HepG2 (cell line): ENCODE measurements around the gene FRMD4A. TPM values are rescaled to one million over a fixed set of nuclear protein-coding genes. Genes with fewer than 3 reads are reported as not detected.

Source experiments
- ATAC-seq: fragments of 200-7000 bp; cut with Tn5 transposase; 3 replicates; pipeline ENCODE4 v1.9.1; 2020; ENCODE audit warnings: mild to moderate bottlenecking, moderate library complexity
- BruUV-seq: library from RNA; stranded (reverse); fragments of 400-500 nt; replicated peaks from 2 replicates; lab custom pipeline; 2021; lab: Mats Ljungman, UMichigan
- CTCF ChIA-PET: fragments of 300-600 bp; formaldehyde crosslinking; extraction: SDS; loops from one replicate; lab custom pipeline; 2021; ENCODE audit warnings: low total read pairs, inconsistent platforms, low intra/inter-chr PET ratio; lab: Yijun Ruan, JAX
- POLR2A ChIA-PET: fragments of 350-600 bp; sonication (Branson Sonifier 250); formaldehyde crosslinking; loops from one replicate; lab custom pipeline; 2020; ENCODE audit warnings: antibody characterized with exemption, inconsistent platforms; lab: Yijun Ruan, JAX
- DNase-seq: peaks from one replicate; pipeline ENCODE4 v3.0.0-alpha.2; 2015; ENCODE audit warnings: low spot score
- FAIRE-seq: peaks from 3 replicates; lab custom pipeline; 2011; peaks lifted over from hg19 to GRCh38; lab: Jason Lieb, UNC
- H2AFZ ChIP-seq: one replicate; pipeline ENCODE4 v1.6.1; 2011; ENCODE audit warnings: low read length, inconsistent platforms
- H3K27ac ChIP-seq: fragments of 300-600 bp; 3 replicates; pipeline ENCODE4 v1.8.0; 2011; ENCODE audit warnings: mixed run types, mild to moderate bottlenecking, mixed read lengths, low read length, inconsistent platforms; ENCODE audit not compliant: insufficient read depth; ENCODE audit errors: extremely low read length
- H3K27me3 ChIP-seq, 2 experiments: fragments of 200-600 bp in 1 of 2; 2 replicates in 1 of 2; 3 replicates in 1 of 2; pipeline versions ENCODE4 v1.6.0 to v1.8.0; 2011; ENCODE audit warnings: low read length in 2 of 2, mild to moderate bottlenecking in 2 of 2, moderate library complexity in 2 of 2, inconsistent platforms in 1 of 2; ENCODE audit not compliant: insufficient read depth in 2 of 2, control insufficient read depth in 1 of 2
- H3K36me3 ChIP-seq, 2 experiments: fragments of 200-600 bp in 1 of 2; replicated peaks in 1 of 2; 2 replicates in 1 of 2; 3 replicates in 1 of 2; pipeline versions ENCODE4 v1.5.1 to v1.8.0; 2011; ENCODE audit warnings: low read length in 2 of 2, inconsistent platforms in 1 of 2; ENCODE audit not compliant: insufficient read depth in 2 of 2, control insufficient read depth in 1 of 2
- H3K4me1 ChIP-seq: 2 replicates; pipeline ENCODE4 v1.5.1; 2012; ENCODE audit warnings: low read length, inconsistent platforms; ENCODE audit not compliant: insufficient read depth
- H3K4me2 ChIP-seq: 2 replicates; pipeline ENCODE4 v1.6.0; 2011; ENCODE audit warnings: low read depth, low read length, inconsistent platforms
- H3K4me3 ChIP-seq, 3 experiments: fragments of 200-600 bp in 1 of 3; sonication (generic), shearing (Covaris generic) in 1 of 3; replicated peaks in 1 of 3; 2 replicates each; pipeline ENCODE4 v1.5.1; 2011 to 2016; ENCODE audit warnings: low read length in 3 of 3, inconsistent platforms in 2 of 3, low read depth in 2 of 3, mild to moderate bottlenecking in 2 of 3, control low read depth in 1 of 3, mixed read lengths in 1 of 3; ENCODE audit not compliant: insufficient read depth in 1 of 3
- H3K79me2 ChIP-seq: one replicate; pipeline ENCODE4 v1.6.1; 2011; ENCODE audit warnings: low read length, inconsistent platforms; ENCODE audit not compliant: insufficient read depth
- H3K9ac ChIP-seq: 2 replicates; pipeline ENCODE4 v1.6.0; 2011; ENCODE audit warnings: mild to moderate bottlenecking, low read depth, low read length, inconsistent platforms; ENCODE audit not compliant: insufficient read depth
- H3K9me3 ChIP-seq: 2 replicates; pipeline ENCODE4 v1.5.1; 2012; ENCODE audit warnings: mild to moderate bottlenecking, low read length
- H4K20me1 ChIP-seq: 2 replicates; pipeline ENCODE4 v1.6.0; 2011; ENCODE audit warnings: inconsistent platforms, mild to moderate bottlenecking, low read length, moderate library complexity; ENCODE audit not compliant: insufficient read depth
- ARHGAP35 ChIP-seq: sonication (generic); formaldehyde crosslinking; IDR thresholded peaks from 2 replicates; pipeline ENCODE4 v1.9.0; 2022; ENCODE audit warnings: mild to moderate bottlenecking, inconsistent platforms, moderate library complexity, missing genetic modification reagents, borderline replicate concordance
- DBP ChIP-seq: sonication (generic); formaldehyde crosslinking; IDR thresholded peaks from 2 replicates; pipeline ENCODE4 v1.4.0; 2020; ENCODE audit warnings: missing genetic modification reagents; ENCODE audit errors: not compliant biosample characterization
- FUBP1 ChIP-seq: sonication (generic); formaldehyde crosslinking; IDR thresholded peaks from 2 replicates; pipeline ENCODE4 v1.5.1; 2020; ENCODE audit warnings: missing genetic modification reagents, mild to moderate bottlenecking, borderline replicate concordance
- KMT2B ChIP-seq: IDR thresholded peaks from 2 replicates; pipeline ENCODE4 v1.6.1; 2016; ENCODE audit warnings: missing genetic modification reagents, missing compliant biosample characterization
- POLR2AphosphoS5 ChIP-seq: IDR thresholded peaks from 2 replicates; pipeline ENCODE4 v1.6.1; 2012; ENCODE audit warnings: low read depth, low read length
- TBL1XR1 ChIP-seq: fragments of 150-350 bp; IDR thresholded peaks from 2 replicates; pipeline ENCODE4 v1.6.1; 2014; ENCODE audit warnings: borderline replicate concordance, low read length; ENCODE audit not compliant: partially characterized antibody
- ZNF10 ChIP-seq: sonication (generic); formaldehyde crosslinking; IDR thresholded peaks from 2 replicates; pipeline ENCODE4 v1.4.0; 2020; ENCODE audit warnings: mild to moderate bottlenecking, low read depth, missing genetic modification reagents, borderline replicate concordance
- ZNF282 ChIP-seq: fragments of 450-650 bp; IDR thresholded peaks from 2 replicates; pipeline ENCODE4 v1.6.1; 2018; ENCODE audit not compliant: partially characterized antibody
- ZNF343 ChIP-seq: sonication (generic); formaldehyde crosslinking; IDR thresholded peaks from 2 replicates; pipeline ENCODE4 v1.4.0; 2020; ENCODE audit warnings: mild to moderate bottlenecking, missing genetic modification reagents
- ZNF468 ChIP-seq: sonication (generic); formaldehyde crosslinking; IDR thresholded peaks from 2 replicates; pipeline ENCODE4 v1.8.0; 2022; ENCODE audit warnings: mild to moderate bottlenecking, moderate library complexity, missing genetic modification reagents
- ZNF552 ChIP-seq: sonication (generic); formaldehyde crosslinking; IDR thresholded peaks from 2 replicates; pipeline ENCODE4 v1.9.0; 2022; ENCODE audit warnings: missing genetic modification reagents, mild to moderate bottlenecking, borderline replicate concordance
- ZNF749 ChIP-seq: sonication (generic); formaldehyde crosslinking; IDR thresholded peaks from 2 replicates; pipeline ENCODE4 v1.8.0; 2022; ENCODE audit warnings: mild to moderate bottlenecking, missing genetic modification reagents, moderate library complexity, borderline replicate concordance
- ZNF850 ChIP-seq: sonication (generic); formaldehyde crosslinking; conservative IDR thresholded peaks from 2 replicates; pipeline ENCODE4 v1.9.0; 2021; ENCODE audit warnings: mild to moderate bottlenecking, missing genetic modification reagents
- WGBS: methylation state at CpG from one replicate; pipeline ENCODE4 v1.1.6; 2017; ENCODE audit warnings: low lambda C conversion rate; 5-methylcytosine and 5-hydroxymethylcytosine counted together
- in situ Hi-C: cut with HindIII; loops from 2 replicates; pipeline ENCODE4 v1.10.0; 2017; ENCODE audit warnings: low pct_unique_long_range_greater_than_20kb; ENCODE audit not compliant: extremely low pct_ligation_motif_present
- intact Hi-C: fragments of 100-400 bp; cut with micrococcal nuclease; formaldehyde crosslinking; loops from one replicate; pipeline ENCODE4 v1.10.0; 2022; ENCODE audit not compliant: unreplicated experiment
- polyA plus RNA-seq, 8 experiments: library from polyadenylated mRNA; depleted of rRNA in 3 of 8; stranded (reverse) in 7 of 8; unstranded in 1 of 8; fragments of >200 nt; fragmentation: Illumina TruSeq in 4 of 8; extraction: Trizol in 4 of 8; gene quantifications; 2 replicates each; pipeline versions ENCODE4 v1.2.1 to v1.2.3, GENCODE V29; 2011 to 2016; ENCODE audit warnings: low read depth in 4 of 8, missing spikeins in 1 of 8, mixed read lengths in 1 of 8; ENCODE audit not compliant: insufficient read depth in 1 of 8
- total RNA-seq, 5 experiments: library from RNA; depleted of rRNA; stranded (reverse); fragments of >200 nt; fragmentation: Illumina TruSeq; extraction: Trizol; gene quantifications; 2 replicates each; pipeline ENCODE4 v1.2.3, GENCODE V29; 2016; ENCODE audit warnings: low read depth in 1 of 5

FRMD4A gene
- total and polyA plus RNA-seq, 2 of the 13 experiments (the other 11 are each of a cell fraction or from before 2014, with no cell fraction given), result 0.09 to 0.26 TPM

GRCh38 chr10:14066106-14066505 lies 264.6 kb downstream of the FRMD4A start:
- no peak overlapping the region for H2AFZ ChIP-seq
- H3K4me2 ChIP-seq, result no peak overlapping the region
- FAIRE-seq (no peak), DNase-seq (no peak), ATAC-seq (no peak)
- no peak overlapping the region for H3K4me3 ChIP-seq
- ChIA-PET CTCF (no interaction called here), POLR2A (no interaction called here)
- TF ChIP-seq FUBP1 (CRISPR knock-in tag) (no peak), ZNF749 (no peak), KMT2B (CRISPR knock-in tag) (no peak)
- intact Hi-C loops, result no loop called here
- H3K36me3 ChIP-seq, result no peaks in the 10 kb centered on the region
- WGBS, result 25% methylated on average over 2 of the region's 2 CpGs
- BruUV-seq, result no TSS peak
- no peaks in the 10 kb centered on the region for H3K79me2 ChIP-seq
- H3K27ac ChIP-seq, result no peak overlapping the region
- no peaks in the 10 kb centered on the region for H3K9me3 ChIP-seq
- no peak overlapping the region for H3K9ac ChIP-seq
- no peaks in the 10 kb centered on the region for H3K4me1 ChIP-seq
- peaks cover 0 to 19% of the 10 kb centered on the region in 2 experiments; a peak in 3 of 5 replicates for H3K27me3 ChIP-seq
- no peaks in the 10 kb centered on the region for H4K20me1 ChIP-seq
- in situ Hi-C loops, result no loop called here

- FAIRE-seq, result no peak
- Histone ChIP-seq H3K9me3 (no peaks in the 10 kb centered on the region), H3K4me2 (no peak overlapping the region), H3K4me3 (no peak overlapping the region), H3K79me2 (no peaks in the 10 kb centered on the region), H3K27me3 (peaks cover 0 to 19% of the 10 kb centered on the region in 2 experiments; a peak in 3 of 5 replicates), H3K4me1 (no peaks in the 10 kb centered on the region), H3K9ac (no peak overlapping the region), H2AFZ (no peak overlapping the region), H3K36me3 (no peaks in the 10 kb centered on the region), H4K20me1 (no peaks in the 10 kb centered on the region), H3K27ac (no peak overlapping the region)
- intact Hi-C loops, result no loop called here
- in situ Hi-C loops, result no loop called here
- POLR2A ChIA-PET, result no interaction called here
- CTCF ChIA-PET, result no interaction called here
- no peak for ATAC-seq
- no peak for DNase-seq
- BruUV-seq, result no TSS peak
- 3% methylated on average over 8 of the region's 8 CpGs for WGBS
- TF ChIP-seq DBP (CRISPR knock-in tag) (no peak), ZNF343 (CRISPR knock-in tag) (no peak), TBL1XR1 (no peak), ZNF468 (no peak), ZNF282 (no peak), POLR2AphosphoS5 (no peak), ZNF850 (no peak), ZNF10 (CRISPR knock-in tag) (no peak), ARHGAP35 (no peak), ZNF552 (CRISPR knock-in tag) (no peak)
Measured at GRCh38 chr10:14063531-14064285, 267.0 kb downstream of the FRMD4A start.
